Adipocyte (in vitro differentiated cells): ENCODE data around the gene MSI2.
A peak's percentile ranks its signal among the peaks of the same experiment; 100 is the strongest.

ENCODE experiments used
- DNase-seq: peaks from one replicate; pipeline ENCODE4 v3.0.0-alpha.2; 2015; ENCODE audit warnings: low read depth
- H3K27me3 ChIP-seq: replicated peaks from 2 replicates; pipeline ENCODE4 v1.7.0; 2013; ENCODE audit warnings: mild to moderate bottlenecking, low read length, moderate library complexity; ENCODE audit not compliant: control insufficient read depth, insufficient read depth
- H3K36me3 ChIP-seq: 2 replicates; pipeline ENCODE4 v1.7.0; 2013; ENCODE audit warnings: low read length, mild to moderate bottlenecking, moderate library complexity; ENCODE audit not compliant: control insufficient read depth, insufficient read depth, severe bottlenecking
- H3K4me1 ChIP-seq: 2 replicates; pipeline ENCODE4 v1.7.0; 2013; ENCODE audit warnings: mild to moderate bottlenecking, low read length, moderate library complexity; ENCODE audit not compliant: control insufficient read depth, insufficient read depth
- H3K4me3 ChIP-seq: 2 replicates; pipeline ENCODE4 v1.7.0; 2013; ENCODE audit warnings: mild to moderate bottlenecking, low read length, moderate library complexity
- H3K9ac ChIP-seq: 2 replicates; pipeline ENCODE4 v1.7.0; 2013; ENCODE audit warnings: mild to moderate bottlenecking, low read length, moderate library complexity
- H3K9me3 ChIP-seq: 2 replicates; pipeline ENCODE4 v1.7.0; 2013; ENCODE audit warnings: mild to moderate bottlenecking, low read length, moderate library complexity; ENCODE audit not compliant: control insufficient read depth

Gene MSI2

DNA sequence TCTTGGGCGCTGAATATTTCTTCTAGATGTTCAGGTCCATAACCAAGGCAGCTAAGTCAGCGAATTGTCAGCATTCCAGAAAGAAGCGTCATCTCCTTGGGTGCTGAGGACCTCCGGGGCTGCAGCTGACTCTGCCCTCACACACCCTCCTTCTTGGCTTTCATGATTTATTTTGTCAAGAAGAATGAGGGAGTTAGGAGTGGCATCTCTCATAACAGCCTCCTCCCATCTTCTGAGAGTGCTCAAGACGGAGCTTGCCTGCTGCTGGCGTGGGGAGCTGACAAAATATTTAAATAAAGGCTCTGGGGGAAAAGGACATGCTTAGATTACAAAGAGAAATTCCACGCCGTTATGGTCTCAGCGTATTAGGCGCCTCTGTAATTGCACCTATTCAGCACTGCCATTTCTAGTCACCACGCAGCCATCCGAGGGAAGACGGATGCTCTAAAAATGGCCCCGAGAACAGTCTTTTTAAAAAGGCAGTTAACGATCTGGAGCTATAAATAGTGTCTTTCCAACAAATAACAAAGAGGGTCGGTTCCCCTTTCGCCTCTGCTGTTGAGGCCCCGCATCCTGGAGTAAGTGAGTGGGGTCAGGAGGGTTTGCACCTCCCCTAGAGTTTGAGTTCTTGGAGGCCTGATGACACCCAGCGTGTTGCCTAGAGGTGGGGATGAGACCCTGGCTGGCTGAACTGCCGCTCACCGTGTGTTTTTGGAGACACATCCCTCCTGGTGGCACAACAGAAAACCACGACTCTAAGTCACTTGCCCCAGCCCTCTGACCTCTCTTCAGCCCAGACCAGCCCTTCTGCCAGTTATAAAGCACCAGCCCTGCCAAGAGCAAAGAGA is 301.7 kb downstream of the MSI2 start:
- Histone ChIP-seq H3K9ac (no peak overlapping the region), H3K9me3 (no peaks in the 10 kb centered on the region), H3K4me3 (no peak overlapping the region), H3K36me3 (no peaks in the 10 kb centered on the region), H3K4me1 (peaks cover 4% of the 10 kb centered on the region), H3K27me3 (peaks cover 18% of the 10 kb centered on the region)
- DNase-seq, result peak; percentile 58

DNA sequence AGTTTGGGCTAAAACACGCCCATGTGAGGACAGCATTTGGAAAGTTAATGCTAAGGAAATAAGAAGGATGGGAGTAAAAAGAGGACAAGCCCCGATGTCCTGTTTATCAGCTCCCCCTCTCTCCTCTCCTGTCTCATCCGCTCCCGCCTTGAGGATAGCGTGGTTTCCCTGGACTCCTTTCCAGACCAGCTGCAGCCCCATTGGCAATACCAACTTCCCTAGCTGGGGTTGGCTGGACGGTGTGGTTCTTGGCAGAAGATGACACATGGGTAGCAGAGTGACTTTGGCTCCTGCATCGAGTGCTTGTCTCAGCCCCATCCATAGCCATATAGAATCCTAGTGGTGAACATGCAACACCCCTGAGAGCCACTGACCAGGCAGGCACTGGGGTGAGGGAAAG is 302.9 kb downstream of the MSI2 start:
- H3K36me3 ChIP-seq, result no peaks in the 10 kb centered on the region
- H3K4me3 ChIP-seq, result no peak overlapping the region
- H3K9me3 ChIP-seq, result no peaks in the 10 kb centered on the region
- DNase-seq, result no peak
- no peak overlapping the region for H3K9ac ChIP-seq
- no peaks in the 10 kb centered on the region for H3K4me1 ChIP-seq
- H3K27me3 ChIP-seq, result peaks cover 11% of the 10 kb centered on the region

DNA sequence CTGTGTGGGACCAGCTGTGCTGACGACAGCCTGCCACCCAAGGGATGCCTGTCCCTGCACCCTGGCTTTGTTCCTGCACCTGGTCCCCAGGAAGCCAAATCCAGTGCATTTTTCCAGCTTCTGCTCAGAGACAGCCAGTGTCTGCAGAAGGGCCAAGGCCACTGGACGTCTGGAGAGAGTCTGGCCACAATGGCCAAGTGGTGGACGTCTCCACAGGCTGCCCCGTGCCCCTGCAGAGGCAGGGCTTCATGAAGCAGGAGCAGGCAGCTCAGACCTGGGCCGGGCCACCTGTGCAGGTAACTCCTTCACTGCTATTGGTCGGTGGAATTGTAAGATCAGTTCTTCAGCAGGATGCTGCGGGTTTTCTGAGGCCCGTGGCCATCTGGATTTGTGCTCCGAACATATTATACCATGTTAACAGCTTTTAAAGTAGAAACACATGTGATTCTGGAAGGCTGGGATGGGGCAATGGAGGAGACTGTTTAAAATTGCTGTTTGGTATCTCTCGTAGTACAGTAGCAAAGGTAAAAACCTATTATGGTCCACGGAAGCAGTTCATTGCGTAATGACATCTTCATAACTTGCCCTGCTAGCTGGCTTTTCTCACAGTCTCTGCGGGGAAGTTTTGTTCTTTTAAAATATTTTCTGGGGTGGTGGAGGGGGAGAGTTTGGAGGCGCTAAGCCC is 303.5 kb downstream of the MSI2 start:
- DNase-seq, result no peak
- Histone ChIP-seq H3K27me3 (peaks cover 7% of the 10 kb centered on the region), H3K9ac (no peak overlapping the region), H3K4me1 (no peaks in the 10 kb centered on the region), H3K9me3 (no peaks in the 10 kb centered on the region), H3K36me3 (no peaks in the 10 kb centered on the region), H3K4me3 (no peak overlapping the region)

DNA sequence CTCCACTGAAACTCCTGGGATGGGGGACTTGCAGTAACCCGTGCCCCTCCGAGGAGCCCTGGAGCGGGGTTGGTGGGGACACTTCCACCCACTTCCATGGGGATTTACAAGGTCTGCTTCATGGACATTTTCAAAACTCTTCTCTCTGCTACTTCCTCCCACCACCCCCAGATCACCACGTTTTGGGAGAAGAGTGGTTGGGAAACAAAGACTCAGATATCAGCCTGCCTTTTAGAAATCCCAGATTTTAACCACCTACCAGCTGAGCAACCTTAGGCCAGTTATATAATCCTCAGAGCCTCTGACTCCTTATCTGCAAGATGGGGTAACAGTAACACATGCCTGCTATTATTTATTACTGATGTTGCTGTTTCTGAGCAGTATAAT is 304.0 kb downstream of the MSI2 start:
- Histone ChIP-seq H3K36me3 (no peaks in the 10 kb centered on the region), H3K4me3 (no peak overlapping the region), H3K9me3 (no peaks in the 10 kb centered on the region), H3K9ac (no peak overlapping the region), H3K27me3 (peaks cover 8% of the 10 kb centered on the region), H3K4me1 (no peaks in the 10 kb centered on the region)
- DNase-seq, result no peak

DNA sequence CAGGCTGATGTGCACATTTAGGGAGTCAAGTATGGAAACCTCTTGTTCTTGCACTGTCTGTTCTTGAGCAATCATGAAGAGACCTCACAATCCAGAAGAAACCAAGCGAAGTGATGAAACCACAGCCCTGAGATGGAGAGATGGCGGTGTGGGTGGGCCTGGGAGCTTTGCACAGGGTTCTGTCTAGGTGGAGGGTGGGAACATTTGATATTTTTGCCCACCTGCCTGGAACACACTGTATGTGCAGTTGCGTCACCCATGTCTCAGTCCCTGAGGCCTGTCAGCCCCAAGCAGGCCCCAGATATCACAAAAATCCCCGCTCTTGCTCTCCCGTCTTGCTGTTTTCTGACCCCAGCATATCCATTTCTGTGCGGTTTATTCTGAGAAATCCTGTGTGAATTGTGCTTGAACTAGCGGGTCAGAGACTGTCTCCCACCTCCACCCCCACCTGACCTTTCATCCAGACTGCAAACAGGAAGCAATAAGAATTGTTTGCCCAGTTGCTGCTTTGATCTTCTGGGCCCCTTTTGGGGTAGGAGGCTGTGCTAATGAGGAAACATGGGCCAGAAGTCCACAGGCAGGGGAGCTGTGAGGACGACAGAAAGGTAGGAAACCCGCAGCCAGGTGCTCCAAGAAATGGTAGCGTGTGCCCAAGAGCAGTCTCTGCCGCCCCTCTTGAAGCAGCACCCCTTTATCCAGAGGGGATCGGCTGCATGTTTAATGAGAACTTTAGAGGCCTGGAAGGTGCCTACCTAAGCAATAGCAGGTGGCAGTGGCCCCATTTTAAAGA is 304.9 kb downstream of the MSI2 start:
- Histone ChIP-seq H3K4me3 (no peak overlapping the region), H3K9ac (no peak overlapping the region), H3K4me1 (no peaks in the 10 kb centered on the region), H3K9me3 (no peaks in the 10 kb centered on the region), H3K27me3 (peaks cover 10% of the 10 kb centered on the region), H3K36me3 (no peaks in the 10 kb centered on the region)
- DNase-seq, result no peak

DNA sequence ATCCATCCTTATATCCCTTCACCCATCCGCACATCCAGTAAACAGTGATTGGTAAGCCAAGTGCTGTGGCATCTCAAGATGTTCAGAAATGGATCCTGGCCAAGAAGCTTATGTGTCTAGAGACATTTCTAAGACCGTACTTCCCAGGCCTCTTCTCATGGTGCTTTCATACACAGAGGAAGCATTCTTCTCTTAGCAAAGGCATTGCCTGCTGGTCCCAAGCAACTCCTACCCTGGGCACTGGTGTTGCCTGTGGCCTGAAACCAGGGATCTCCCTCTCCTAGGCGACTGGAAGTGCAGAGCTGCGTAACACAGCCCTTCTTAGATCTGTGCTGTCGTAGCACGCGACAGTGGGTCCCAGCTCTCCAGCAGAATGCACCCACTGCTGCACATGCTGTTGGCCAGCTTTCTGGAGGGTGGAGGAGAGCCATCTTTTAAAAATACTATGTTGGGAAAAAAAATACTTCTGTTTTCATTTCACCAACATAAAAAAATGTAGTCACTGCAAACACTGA is 305.9 kb downstream of the MSI2 start:
- Histone ChIP-seq H3K4me1 (no peaks in the 10 kb centered on the region), H3K36me3 (no peaks in the 10 kb centered on the region), H3K9me3 (no peaks in the 10 kb centered on the region), H3K27me3 (peaks cover 10% of the 10 kb centered on the region), H3K9ac (no peak overlapping the region), H3K4me3 (no peak overlapping the region)
- no peak for DNase-seq

DNA sequence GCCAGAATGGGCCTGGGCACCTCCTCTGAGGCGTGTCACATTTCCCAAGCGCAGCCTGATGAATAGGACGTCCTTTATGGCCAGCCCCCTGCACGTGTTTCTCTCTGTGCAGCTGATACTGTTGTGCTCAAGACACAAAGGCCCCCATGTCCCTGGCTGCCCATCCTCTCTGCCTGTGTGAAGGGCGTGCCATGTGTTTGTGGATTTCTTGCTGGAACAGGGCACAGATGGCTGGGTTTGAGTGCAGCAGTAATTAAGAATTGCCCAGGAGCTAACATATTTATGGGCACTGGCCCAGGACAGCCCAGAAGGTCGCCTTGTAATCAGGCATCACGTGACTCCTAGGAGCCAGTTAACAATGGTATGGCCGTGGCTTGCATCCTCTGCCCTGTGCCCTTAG is 307.6 kb downstream of the MSI2 start:
- H3K27me3 ChIP-seq, result peaks cover 9% of the 10 kb centered on the region
- DNase-seq, result no peak
- H3K9ac ChIP-seq, result no peak overlapping the region
- H3K4me1 ChIP-seq, result no peaks in the 10 kb centered on the region
- H3K4me3 ChIP-seq, result no peak overlapping the region
- no peaks in the 10 kb centered on the region for H3K36me3 ChIP-seq
- no peaks in the 10 kb centered on the region for H3K9me3 ChIP-seq

DNA sequence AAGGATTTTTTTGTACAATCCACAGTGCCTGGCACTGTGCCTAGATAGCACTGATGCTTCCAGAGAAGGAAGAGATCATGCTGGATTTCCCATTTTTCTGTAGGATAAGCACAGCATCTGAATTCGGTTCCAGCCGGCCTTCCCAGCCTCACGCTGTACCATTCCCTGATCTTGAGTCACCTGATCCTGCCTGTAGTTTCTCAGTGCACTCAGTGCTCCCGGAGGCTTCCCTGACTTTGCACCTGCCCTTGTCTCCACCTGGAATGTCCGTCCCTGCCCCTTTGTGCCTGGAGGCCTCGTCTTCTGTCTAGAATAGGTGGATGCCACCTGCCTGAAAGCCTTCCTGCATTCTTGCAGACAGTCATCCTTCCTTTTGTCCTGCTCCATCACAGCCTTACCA is 308.9 kb downstream of the MSI2 start:
- no peak for DNase-seq
- Histone ChIP-seq H3K27me3 (peaks cover 5% of the 10 kb centered on the region), H3K36me3 (no peaks in the 10 kb centered on the region), H3K4me1 (no peaks in the 10 kb centered on the region), H3K9ac (no peak overlapping the region), H3K4me3 (no peak overlapping the region), H3K9me3 (no peaks in the 10 kb centered on the region)

DNA sequence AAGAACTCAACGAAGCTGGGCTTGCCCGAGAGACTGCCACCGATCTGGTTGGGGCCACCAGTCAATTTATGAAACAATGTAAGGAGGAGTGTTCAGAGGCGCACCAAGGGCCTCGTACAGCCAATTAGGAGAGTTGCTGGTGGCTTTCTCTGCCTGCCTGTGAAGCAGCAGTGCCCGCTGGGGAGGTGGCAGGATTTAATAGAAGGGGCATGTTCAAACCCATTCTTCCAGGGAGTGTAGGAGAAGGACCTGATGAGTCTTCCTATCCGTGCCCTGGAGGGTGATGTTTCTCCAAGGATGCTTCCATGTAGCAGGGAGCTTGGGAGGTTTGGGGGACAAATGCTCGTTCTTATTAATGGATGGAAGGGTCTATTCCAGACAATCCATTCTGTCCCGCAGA is 310.4 kb downstream of the MSI2 start:
- Histone ChIP-seq H3K27me3 (peaks cover 11% of the 10 kb centered on the region), H3K4me3 (no peak overlapping the region), H3K9ac (no peak overlapping the region), H3K4me1 (no peaks in the 10 kb centered on the region), H3K36me3 (no peaks in the 10 kb centered on the region), H3K9me3 (no peaks in the 10 kb centered on the region)
- DNase-seq, result no peak

DNA sequence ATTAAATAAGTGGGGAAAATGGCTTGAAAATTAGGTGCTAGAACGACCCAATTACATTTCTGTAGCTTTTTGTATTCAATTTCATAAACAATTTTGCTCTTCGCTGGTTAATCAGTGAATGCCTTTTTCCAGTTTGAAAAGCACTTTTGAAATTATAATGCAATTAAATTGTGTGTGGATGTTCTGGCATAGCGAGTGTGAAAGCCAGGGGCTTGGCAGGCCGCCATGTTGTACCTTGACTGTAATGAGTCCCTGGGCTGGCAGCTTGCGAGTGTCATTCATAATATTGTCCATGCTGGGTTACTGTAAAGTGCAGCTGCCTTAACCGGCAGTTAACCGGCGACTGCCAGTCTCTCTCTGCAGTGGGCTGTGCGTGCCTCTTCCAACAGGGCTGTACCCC is 310.9 kb downstream of the MSI2 start:
- H3K36me3 ChIP-seq, result no peaks in the 10 kb centered on the region
- peaks cover 14% of the 10 kb centered on the region for H3K27me3 ChIP-seq
- H3K4me3 ChIP-seq, result no peak overlapping the region
- DNase-seq, result no peak
- H3K9me3 ChIP-seq, result no peaks in the 10 kb centered on the region
- no peaks in the 10 kb centered on the region for H3K4me1 ChIP-seq
- no peak overlapping the region for H3K9ac ChIP-seq

DNA sequence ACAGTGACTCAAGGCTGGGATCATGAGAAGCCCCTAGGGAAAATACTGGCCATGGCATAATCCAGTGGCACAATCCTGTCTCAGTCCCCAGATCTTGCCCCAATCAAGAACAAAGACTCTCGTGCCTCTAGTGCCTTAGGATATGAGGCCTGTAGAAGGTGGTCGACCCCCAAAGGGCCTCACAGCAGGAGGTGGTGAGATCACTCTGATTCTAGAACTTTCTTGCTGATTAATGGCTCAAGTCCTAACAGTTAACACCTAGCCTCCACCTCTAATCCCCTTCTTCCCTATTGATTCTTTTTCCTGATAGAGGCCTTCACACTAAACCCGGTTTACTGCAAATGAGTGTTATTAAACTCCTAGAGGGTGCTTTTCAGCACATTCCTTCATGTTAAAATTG is 312.0 kb downstream of the MSI2 start:
- H3K4me1 ChIP-seq, result no peaks in the 10 kb centered on the region
- H3K4me3 ChIP-seq, result no peak overlapping the region
- no peak for DNase-seq
- H3K9me3 ChIP-seq, result no peaks in the 10 kb centered on the region
- H3K9ac ChIP-seq, result no peak overlapping the region
- H3K36me3 ChIP-seq, result no peaks in the 10 kb centered on the region
- H3K27me3 ChIP-seq, result peaks cover 14% of the 10 kb centered on the region
